AG09319 (cell line): ENCODE data around the gene BOLL.
"Not testable (repeated sequence)": the region's sequence is repeated elsewhere in the genome, so short reads cannot be mapped to it uniquely, and the experiment has no call there.

Experiments used
- DNase-seq: peaks from one replicate; pipeline ENCODE4 v3.0.0-alpha.2; 2010; ENCODE audit warnings: low read depth; ENCODE audit errors: extremely low read depth
- TF ChIP-seq, protein P1 (sequence below): IDR thresholded peaks from 2 replicates; pipeline ENCODE4 v1.5.1; 2011; ENCODE audit warnings: low read depth, mild to moderate bottlenecking, inconsistent platforms, low read length, moderate library complexity

Gene BOLL

DNA sequence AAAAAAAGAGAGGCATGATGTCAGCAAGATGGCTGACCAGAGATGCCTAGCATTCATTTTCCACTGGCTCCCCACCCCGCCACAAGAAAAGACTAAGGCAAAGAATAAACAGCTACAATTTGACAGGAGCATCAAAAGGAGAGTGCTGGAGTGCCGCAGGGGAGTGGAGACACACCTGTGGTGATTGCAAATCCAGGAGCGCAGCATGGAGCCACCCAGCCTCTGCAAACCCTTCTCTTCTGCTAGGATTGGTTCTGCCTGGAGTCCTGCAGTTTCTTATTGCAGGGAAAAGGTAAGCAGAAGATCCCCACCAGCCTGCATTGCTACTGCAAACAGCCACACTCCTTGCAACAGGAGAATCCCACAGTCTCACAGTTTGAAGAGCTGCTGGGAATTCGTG lies 26.1 kb downstream of the BOLL start:
- DNase-seq = no peak
- TF ChIP-seq, protein P1, sequence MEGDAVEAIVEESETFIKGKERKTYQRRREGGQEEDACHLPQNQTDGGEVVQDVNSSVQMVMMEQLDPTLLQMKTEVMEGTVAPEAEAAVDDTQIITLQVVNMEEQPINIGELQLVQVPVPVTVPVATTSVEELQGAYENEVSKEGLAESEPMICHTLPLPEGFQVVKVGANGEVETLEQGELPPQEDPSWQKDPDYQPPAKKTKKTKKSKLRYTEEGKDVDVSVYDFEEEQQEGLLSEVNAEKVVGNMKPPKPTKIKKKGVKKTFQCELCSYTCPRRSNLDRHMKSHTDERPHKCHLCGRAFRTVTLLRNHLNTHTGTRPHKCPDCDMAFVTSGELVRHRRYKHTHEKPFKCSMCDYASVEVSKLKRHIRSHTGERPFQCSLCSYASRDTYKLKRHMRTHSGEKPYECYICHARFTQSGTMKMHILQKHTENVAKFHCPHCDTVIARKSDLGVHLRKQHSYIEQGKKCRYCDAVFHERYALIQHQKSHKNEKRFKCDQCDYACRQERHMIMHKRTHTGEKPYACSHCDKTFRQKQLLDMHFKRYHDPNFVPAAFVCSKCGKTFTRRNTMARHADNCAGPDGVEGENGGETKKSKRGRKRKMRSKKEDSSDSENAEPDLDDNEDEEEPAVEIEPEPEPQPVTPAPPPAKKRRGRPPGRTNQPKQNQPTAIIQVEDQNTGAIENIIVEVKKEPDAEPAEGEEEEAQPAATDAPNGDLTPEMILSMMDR = no peak

DNA sequence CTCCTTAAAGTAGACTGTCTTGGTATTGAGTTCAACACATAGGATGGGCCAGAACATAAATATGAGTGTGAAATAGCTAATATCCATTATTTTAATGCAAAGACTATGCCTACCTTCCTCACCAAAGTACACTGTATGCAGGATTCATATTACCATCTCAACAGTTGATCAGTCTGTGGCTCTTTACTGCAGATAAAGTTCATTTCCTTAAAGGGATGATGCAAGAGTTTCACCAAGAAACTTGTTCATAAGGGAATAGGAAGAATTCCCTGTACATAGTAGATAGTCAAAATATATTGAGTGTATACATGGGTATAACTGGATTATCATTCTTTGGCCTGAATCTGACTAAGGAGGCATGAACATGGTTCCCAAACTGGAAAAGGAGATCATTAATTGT lies 44.9 kb downstream of the BOLL start:
- TF ChIP-seq, protein P1 = no peak
- no peak for DNase-seq

DNA sequence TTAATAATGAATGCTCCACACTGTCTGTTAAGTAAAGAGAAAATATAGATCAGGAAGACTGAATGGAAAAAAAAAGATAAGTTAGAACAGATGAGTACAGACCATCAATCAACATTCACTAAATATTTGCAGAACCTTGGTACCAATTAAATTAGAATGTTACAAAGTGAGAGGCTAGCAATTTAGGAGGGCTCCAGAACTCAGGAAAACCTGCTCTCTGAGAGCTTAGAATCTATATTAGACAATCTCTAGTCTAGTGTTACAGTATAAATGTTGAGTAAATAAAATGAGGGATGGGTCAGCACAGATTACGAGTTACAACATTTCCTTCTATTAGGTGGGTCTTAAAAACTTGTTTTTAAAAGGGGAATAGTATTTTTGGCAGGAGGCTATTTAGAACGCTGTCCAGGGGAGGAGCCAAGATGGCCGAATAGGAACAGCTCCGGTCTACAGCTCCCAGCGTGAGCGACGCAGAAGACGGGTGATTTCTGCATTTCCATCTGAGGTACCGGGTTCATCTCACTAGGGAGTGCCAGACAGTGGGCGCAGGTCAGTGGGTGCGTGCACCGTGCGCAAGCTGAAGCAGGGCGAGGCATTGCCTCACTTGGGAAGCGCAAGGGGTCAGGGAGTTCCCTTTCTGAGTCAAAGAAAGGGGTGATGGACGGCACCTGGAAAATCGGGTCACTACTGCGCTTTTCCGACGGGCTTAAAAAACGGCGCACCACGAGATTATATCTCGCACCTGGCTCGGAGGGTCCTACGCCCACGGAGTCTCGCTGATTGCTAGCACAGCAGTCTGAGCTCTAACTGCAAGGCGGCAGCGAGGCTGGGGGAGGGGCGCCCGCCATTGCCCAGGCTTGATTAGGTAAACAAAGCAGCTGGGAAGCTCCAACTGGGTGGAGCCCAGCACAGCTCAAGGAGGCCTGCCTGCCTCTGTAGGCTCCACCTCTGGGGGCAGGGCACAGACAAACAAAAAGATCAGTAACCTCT lies 56.3 kb downstream of the BOLL start:
- not testable (repeated sequence) for DNase-seq

DNA sequence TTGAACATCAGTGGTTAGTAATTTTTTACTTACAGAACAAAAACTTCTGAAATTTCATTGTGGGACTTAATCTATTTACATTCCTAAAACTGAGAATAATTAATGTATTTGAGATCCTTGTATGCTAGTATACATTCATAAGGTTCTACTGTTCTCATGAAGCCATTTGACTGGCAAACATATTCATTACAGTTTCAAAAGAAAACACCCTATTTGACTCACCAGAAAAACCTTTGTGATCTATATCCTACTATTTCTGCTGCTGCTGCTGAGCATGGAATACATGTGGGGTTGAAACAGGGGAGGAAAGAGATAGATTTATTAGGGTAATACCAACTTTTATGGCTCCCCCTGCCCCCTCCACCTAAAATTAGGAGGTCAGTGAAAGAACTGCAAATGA lies 58.1 kb downstream of the BOLL start:
- DNase-seq = no peak
- TF ChIP-seq, protein P1 = no peak

DNA sequence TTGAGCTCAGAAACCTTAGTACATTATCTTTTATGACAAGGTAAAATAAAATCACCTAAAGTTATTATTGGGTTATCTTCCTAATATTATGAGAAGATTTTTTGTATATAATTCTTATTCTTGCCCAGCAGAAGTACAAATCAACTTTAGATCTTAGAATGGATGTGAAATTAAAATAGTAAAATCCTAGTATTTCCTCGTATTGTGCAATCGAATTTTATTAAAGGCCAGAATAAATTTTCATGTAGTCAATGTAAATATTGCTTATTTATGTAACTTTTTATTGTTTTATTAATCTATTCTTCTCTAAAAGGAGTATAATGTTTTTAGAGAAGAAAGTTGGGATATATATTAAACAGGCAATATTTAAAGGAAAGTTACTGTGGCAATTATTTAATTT lies 67.3 kb downstream of the BOLL start:
- TF ChIP-seq, protein P1 = no peak
- DNase-seq = no peak

DNA sequence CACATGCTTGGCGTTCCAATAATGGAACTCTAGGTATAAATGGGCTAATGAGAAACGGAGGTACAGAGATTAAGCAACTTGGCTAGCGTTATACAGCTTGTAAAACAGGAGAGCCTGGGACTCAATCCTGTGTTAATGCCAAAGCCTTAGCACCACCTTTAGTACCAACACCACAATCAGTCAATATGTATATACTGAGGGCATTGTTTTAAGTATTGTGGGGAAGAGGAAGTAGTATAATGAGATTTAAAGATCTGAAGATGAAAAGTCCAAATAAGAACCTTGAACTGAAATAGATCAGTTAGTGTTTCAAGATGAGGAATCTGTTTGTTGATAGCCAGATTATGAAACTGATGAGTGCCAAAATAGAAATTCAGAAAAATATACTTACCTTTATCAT lies 71.8 kb downstream of the BOLL start:
- TF ChIP-seq, protein P1 = no peak
- DNase-seq = no peak

DNA sequence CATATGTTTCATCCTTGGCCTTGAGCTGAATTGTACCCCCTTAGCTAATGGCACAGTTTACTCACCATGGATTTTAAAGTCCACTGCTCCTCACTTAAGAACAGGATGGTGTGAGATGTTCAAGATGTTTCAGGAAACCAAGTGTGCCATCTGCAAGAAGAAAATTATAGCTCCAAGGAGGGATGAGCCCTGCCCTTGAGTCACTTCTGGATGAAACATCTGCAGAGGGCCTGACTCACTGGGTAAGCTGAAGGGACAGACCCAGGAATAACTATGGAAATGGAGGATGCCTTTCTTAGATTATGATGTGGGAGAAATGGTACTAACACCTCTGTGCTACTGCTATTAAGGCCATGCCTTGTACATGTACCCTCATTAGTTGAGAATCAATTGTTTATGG lies 73.5 kb downstream of the BOLL start:
- no peak for DNase-seq
- TF ChIP-seq, protein P1 = no peak
